Measurements from ENCODE around the gene NSD1.
"Not testable (repeated sequence)": the region's sequence is repeated elsewhere in the genome, so short reads cannot be mapped to it uniquely, and the experiment has no call there.

Gene NSD1

GRCh38 chr5:177332031-177332895 is 198.7 kb downstream of the NSD1 start:
- no peak for DNase-seq

- DNase-seq = no peak
These were observed 199.3 kb downstream of the NSD1 start for GRCh38 chr5:177332896-177333260.

DNA sequence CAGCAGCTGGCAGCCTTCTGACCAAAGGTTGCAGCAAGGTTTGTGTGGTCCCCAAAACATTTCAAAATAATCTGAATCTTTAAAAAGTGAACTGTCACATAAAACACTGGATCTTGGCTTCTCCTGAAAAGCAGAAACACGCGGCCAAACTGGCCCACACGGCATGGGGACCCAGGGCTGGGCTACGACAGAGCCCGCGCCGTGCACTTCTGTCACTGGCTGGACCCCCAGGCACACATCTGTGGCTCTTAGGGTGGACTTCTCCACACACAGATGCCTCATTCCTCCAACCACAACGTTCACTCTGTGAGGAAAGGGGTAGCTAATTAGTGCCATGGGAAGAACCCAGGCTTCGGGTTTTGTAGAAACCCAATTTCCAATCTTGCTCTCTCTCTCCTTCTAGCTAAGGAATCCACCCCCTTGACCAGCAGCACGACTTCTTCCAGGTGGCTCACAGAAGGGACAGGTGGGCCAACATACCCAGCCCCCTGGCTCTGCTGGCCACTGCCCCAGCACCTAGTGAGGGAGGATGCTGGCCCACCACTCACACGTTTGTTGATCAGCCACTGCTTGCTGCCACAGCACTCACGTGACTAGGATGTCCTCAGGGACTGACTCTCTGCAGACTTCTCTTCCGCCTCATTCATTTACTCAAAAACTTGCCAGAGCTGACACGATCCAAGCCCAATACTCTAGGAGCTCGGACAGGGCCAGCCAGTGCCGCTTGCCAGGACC is 200.0 kb downstream of the NSD1 start:
- DNase-seq = no peak

DNA sequence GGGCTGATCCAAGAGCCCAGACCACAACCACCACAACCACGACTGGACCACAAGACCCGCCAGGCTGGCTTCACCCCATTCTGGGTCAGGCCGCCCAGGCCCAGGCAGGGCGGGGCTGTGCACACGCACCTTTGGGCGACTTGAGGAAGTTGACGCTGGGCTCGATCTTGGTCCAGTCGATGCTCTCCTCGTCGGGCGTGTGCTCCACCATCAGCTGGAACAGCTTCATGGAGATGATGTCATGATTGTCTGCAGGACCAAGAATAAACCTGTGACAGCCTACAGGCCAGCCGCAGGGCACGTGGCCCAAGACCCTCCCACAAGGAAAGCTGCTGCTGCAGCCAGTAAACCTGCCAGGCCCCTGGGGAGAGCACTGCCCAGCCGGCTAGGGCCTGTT is 200.6 kb downstream of the NSD1 start:
- DNase-seq = no peak

- DNase-seq = no peak
These were observed 201.5 kb downstream of the NSD1 start for GRCh38 chr5:177334781-177335700.

DNA sequence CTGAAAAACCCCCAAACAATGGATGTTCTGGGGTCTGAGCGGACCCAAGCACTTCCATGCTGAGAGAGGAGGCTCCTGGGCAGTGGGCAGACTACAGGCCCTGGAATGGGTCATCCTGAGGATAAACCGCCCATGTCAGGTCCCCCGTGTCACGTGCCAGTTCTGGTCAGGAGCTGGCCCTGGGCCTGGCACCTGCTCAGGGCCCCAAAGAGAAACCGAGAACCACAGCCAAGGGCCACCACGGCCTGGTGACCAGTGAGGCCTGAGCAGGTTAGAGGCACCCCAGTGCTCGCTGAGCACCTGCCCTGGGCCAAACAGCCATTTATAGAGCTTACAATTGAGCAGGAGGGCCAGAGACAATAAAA is 202.1 kb downstream of the NSD1 start:
- no peak for DNase-seq

DNA sequence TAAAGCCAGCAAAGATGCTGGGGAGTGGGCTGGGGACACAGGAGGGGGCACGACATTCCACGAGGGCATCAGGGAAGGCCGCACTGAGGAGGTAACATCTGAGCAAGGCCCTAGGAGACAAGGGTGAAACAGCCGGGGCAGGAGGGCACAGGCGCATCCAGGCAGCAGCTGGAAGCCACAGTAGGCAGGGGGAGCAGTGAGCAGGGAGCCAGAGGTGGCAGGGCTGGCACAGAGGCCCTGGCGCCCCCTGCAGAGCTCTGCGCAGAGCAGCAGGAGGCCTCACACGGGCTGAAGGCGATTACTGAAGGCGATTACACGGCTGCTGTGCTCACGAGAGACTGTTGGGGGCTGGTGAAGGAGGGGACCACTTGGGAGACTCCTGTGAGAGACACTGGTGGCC is 202.5 kb downstream of the NSD1 start:
- DNase-seq = no peak

DNA sequence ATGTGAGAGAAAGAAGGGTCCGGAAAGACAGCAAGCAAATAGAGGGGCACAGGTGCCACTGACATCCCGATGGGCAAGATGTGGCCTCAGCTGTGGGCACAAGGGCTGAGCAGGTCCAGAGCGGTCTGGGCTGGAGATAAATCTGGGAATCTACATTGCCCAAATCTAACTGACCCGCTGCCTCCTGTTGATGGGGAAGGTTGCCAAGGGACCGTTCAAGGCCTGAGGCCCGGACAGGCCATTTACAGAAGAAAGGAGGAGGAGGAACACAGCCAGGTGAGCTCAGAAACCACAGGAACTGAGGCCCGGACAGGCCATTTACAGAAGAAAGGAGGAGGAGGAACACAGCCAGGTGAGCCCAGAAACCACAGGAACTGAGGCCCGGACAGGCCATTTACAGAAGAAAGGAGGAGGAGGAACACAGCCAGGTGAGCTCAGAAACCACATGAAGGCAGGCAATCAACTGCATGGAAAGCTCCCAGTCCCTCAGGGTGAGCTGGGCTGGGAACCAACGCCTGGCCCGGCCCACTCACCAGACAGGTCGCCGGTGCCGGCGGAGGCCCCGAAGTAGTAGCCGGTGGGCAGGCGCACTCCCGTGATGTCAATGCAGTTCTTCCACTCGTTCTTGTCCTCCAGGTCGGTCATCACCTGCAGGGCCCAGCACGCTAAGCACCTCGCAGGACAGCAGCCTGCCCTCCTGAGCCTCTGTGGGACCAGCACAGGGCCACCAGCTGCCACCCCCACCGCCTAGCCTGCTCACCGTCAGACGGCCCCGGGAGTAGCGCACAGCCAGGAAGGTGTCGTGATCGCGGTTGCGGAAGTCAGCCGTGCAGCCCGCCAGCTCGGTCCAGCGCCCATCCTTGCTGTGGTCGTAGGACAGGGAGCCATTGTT is 203.3 kb downstream of the NSD1 start:
- no peak for DNase-seq

GRCh38 chr5:177338251-177339106 is 204.9 kb downstream of the NSD1 start:
- no peak for DNase-seq

- no peak for DNase-seq
These were observed 205.6 kb downstream of the NSD1 start for GRCh38 chr5:177339107-177339638.

DNA sequence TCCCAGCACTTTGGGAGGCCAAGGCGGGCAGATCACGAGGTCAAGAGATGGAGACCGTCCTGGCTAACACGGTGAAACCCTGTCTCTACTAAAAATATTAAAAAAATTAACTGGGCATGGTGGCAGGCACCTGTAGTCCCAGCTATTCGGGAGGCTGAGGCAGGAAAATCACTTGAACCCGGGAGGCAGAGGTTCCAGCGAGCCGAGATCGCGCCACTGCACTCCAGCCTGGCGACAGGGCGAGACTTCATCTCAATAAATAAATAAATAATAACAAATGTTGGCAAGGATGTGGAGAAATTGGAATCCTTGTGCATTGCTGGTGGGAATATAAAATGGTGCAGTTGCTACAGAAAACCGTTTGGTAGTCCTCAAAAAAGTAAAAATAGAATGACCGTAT is 209.4 kb downstream of the NSD1 start:
- DNase-seq = not testable (repeated sequence)

DNA sequence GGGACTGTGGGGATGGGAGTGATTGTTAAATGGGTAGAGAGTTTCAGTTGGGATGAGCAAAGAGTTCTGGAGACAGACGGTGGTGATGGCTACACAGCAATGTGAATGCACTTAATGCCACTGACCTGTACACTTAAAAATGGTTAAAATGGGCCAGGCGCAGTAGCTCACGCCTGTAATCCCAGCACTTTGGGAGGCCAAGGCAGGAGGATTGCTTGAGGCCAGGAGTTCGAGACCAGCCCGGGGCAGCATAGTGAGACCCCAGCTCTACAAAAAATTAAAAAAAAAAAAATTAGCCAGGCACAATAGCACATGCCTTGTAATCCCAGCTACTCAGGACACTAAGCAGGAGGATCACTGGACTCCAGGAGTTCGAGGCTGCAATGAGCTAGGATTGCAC is 210.2 kb downstream of the NSD1 start:
- DNase-seq = no peak

- no peak for DNase-seq
These were observed 211.3 kb downstream of the NSD1 start for GRCh38 chr5:177344891-177345290.

DNA sequence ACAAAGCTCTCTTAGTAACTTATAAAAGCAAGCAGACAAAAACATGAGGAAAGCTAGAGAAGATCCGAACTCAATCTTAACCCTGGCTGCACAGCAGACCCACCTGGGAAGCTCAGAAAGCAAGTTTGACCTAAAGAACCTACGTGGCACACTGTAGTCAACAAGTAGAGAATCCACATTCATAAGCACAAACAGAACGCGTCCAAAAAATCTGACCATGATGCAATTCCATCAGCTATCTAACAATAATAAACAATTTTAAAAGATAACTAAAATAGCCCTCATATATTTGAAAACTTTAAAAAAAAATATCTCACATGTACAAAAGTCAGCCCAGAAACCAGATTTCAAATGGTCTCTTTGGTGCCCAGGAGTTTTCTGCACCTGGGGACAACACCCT is 213.2 kb downstream of the NSD1 start:
- DNase-seq = no peak

- DNase-seq = no peak
These were observed 214.1 kb downstream of the NSD1 start for GRCh38 chr5:177347699-177348098.

GRCh38 chr5:177349362-177349647 is 215.7 kb downstream of the NSD1 start:
- DNase-seq = no peak

DNA sequence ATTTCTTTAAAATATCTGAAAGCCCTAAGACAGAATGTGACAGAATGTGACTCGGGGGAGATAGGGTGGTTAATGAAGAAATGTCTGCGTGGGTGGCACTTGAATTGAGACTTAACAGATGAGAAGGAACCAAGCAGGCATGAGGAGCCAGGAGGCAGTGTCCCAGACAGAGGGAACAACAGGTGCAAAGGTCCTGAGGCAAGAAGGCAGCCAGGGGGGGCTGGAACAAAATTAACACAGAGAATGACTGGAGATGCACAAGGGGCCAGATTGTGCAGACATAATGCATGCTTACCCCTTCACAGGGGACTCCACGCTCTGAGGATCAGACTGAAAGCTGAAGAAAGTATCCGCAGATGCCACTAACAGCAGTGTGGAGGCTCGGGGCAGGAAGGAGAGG is 216.2 kb downstream of the NSD1 start:
- DNase-seq = no peak
